ENCODE results near the gene KCNMB4. TPM values are rescaled to one million over a fixed set of nuclear protein-coding genes. Genes with fewer than 3 reads are reported as not detected.
"Not testable (repeated sequence)": the region's sequence is repeated elsewhere in the genome, so short reads cannot be mapped to it uniquely, and the experiment has no call there.

KCNMB4 gene
- total RNA-seq, 1 donor from 2014 or later = 8.4 TPM

- Mint-ChIP-seq H3K9me3 (peaks cover 4% of the 10 kb centered on the region), H3K4me1 (ENCODE audit: unreplicated experiment) (no peaks in the 10 kb centered on the region), H3K4me3 (no peak overlapping the region), H3K27ac (no peak overlapping the region), H3K27me3 (no peaks in the 10 kb centered on the region), H3K36me3 (peaks cover 30% of the 10 kb centered on the region)
- TF ChIP-seq CTCF (conservative IDR thresholded peaks at IDR 0.05) = no peak
- no peak for DNase-seq (ENCODE audit: extremely low spot score, unreplicated experiment)
Observed at GRCh38 chr12:70379846-70380245, 13.8 kb downstream of the KCNMB4 start.

DNA sequence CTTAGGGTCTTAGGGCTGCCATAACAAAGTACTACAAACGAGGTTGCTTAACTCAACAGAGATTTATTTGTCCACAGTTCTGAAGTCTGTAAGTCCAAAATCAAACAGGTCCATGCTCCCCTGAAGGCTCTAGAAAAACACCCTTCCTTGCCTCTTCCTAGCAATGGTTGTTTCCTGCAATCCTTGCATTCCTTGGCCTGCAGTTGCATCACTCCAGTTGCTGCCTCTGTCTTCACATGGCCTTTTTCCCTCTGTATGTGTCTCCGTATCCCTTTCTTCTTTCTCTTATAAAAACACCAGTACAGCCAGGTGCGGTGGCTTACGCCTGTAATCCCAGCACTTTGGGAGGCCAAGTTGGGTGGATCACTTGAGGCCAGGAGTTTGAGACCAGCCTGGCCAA is 17.4 kb downstream of the KCNMB4 start:
- Mint-ChIP-seq H3K36me3 (peaks cover 21% of the 10 kb centered on the region), H3K27me3 (no peaks in the 10 kb centered on the region), H3K27ac (no peak overlapping the region), H3K9me3 (no peaks in the 10 kb centered on the region), H3K4me3 (no peak overlapping the region), H3K4me1 (ENCODE audit: unreplicated experiment) (no peaks in the 10 kb centered on the region)
- no peak for DNase-seq (ENCODE audit: extremely low spot score, unreplicated experiment)
- no peak for TF ChIP-seq CTCF (conservative IDR thresholded peaks at IDR 0.05)

- peaks cover 18% of the 10 kb centered on the region for H3K36me3 Mint-ChIP-seq
- no peak overlapping the region for H3K4me3 Mint-ChIP-seq
- no peak overlapping the region for H3K27ac Mint-ChIP-seq
- no peaks in the 10 kb centered on the region for H3K9me3 Mint-ChIP-seq
- H3K4me1 Mint-ChIP-seq (ENCODE audit: unreplicated experiment) = no peaks in the 10 kb centered on the region
- no peak for DNase-seq (ENCODE audit: extremely low spot score, unreplicated experiment)
- TF ChIP-seq CTCF (conservative IDR thresholded peaks at IDR 0.05) = no peak
- H3K27me3 Mint-ChIP-seq = no peaks in the 10 kb centered on the region
Observed at GRCh38 chr12:70383886-70384285, 17.8 kb downstream of the KCNMB4 start.

DNA sequence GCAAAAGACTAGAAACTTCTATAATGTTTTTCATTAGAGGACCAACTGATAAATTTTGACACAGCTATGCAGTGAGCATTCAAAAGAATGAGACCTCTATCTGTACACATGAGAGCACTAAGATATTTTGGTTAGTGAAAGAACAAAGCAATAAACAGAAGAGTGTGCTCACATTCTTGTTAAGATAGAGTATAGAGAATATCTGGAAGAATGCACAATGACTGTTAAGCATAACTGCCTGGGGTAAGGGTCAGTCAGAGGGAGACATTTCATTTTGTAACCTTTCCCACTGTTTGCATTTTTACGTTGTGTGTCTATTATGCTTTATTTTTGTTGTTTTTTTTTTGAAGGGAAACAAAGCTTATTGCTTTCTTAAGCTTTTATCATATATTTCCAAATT is 20.7 kb downstream of the KCNMB4 start:
- H3K27ac Mint-ChIP-seq = no peak overlapping the region
- peaks cover 8% of the 10 kb centered on the region for H3K36me3 Mint-ChIP-seq
- H3K4me3 Mint-ChIP-seq = no peak overlapping the region
- no peaks in the 10 kb centered on the region for H3K27me3 Mint-ChIP-seq
- TF ChIP-seq CTCF (conservative IDR thresholded peaks at IDR 0.05) = no peak
- DNase-seq (ENCODE audit: extremely low spot score, unreplicated experiment) = no peak
- no peaks in the 10 kb centered on the region for H3K4me1 Mint-ChIP-seq (ENCODE audit: unreplicated experiment)
- peaks cover 6% of the 10 kb centered on the region for H3K9me3 Mint-ChIP-seq

GRCh38 chr12:70389678-70390077 is 23.6 kb downstream of the KCNMB4 start:
- Mint-ChIP-seq H3K27ac (no peak overlapping the region), H3K9me3 (peaks cover 6% of the 10 kb centered on the region), H3K4me1 (ENCODE audit: unreplicated experiment) (no peaks in the 10 kb centered on the region), H3K36me3 (peaks cover 7% of the 10 kb centered on the region), H3K27me3 (no peaks in the 10 kb centered on the region), H3K4me3 (no peak overlapping the region)
- DNase-seq (ENCODE audit: extremely low spot score, unreplicated experiment) = no peak
- TF ChIP-seq CTCF (conservative IDR thresholded peaks at IDR 0.05) = no peak

DNA sequence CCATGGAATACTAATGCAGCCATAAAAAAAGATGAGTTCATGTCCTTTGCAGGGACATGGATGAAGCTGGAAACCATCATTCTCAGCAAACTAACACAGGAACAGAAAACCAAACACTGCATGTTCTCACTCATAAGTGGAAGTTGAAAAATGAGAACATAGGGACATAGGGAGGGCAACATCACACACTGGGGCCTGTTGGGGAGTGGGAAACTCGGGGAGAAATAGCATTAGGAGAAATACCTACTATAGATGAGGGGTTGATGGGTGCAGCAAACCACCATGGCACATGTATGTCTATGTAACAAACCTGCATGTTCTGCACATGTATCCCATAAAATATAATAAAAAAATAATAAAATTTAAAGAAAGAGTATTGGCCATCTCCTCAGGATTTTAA is 26.5 kb downstream of the KCNMB4 start:
- not testable (repeated sequence) for H3K27me3 Mint-ChIP-seq; H3K4me3 Mint-ChIP-seq; H3K4me1 Mint-ChIP-seq (ENCODE audit: unreplicated experiment); H3K9me3 Mint-ChIP-seq; H3K36me3 Mint-ChIP-seq; H3K27ac Mint-ChIP-seq; DNase-seq (ENCODE audit: extremely low spot score, unreplicated experiment)
